ENCODE measurements around the gene GLB1L3.

- no peak for TF ChIP-seq POLR2A (IDR thresholded peaks at IDR 0.05)
- no peak for TF ChIP-seq CTCF (IDR thresholded peaks at IDR 0.05)
- no peak for TF ChIP-seq POLR2AphosphoS5 (IDR thresholded peaks at IDR 0.05)
Measured at GRCh38 chr11:134346976-134347350, 70.8 kb downstream of the GLB1L3 start.
